Measurements from ENCODE around the gene MAP3K5. TPM values are rescaled to one million over a fixed set of nuclear protein-coding genes. Genes with fewer than 3 reads are reported as not detected.

Gene MAP3K5
- total and polyA plus RNA-seq, 2 donors (not counting 3 experiments of a cell fraction or from before 2014, with no cell fraction given), result 1.5 to 7.0 TPM

DNA sequence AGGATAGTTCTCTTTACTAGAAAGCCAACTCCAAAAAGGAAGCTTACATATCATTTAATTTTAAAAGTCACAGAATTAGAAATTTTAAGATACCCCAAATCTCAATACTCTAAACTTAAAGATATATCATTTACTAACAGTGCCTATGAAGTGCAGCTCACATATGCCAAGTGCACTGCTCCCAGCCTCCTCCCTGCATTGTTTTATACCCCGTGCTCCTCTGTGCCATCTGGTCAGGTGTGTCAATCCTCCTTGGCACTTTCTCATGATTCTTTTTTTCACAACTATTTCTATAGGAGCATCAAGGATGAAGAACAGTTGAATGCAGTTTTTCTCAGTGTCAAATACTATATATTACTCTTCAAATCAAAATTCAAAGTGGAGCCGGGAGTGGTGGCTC lies 250.9 kb downstream of the MAP3K5 start:
- no peaks in the 10 kb centered on the region for H3K36me3 ChIP-seq (ENCODE audit: control insufficient read depth in 2 of 2, extremely low read depth in 1 of 2, insufficient read depth in 2 of 2, low read length in 2 of 2)
- ChIA-PET POLR2A (no interaction called here), CTCF (interaction anchor here (1.0 to 1.3 kb wide), 2 partner anchors 15 to 19 kb away, joined by 3 read pairs; no protein-coding TSS in a partner anchor)
- intact Hi-C loops (cut with micrococcal nuclease), result no loop called here
- H3K9ac ChIP-seq (replicated peaks; ENCODE audit: extremely low read depth, insufficient read depth, low read length), result no peak overlapping the region
- no peak overlapping the region for H3K27ac ChIP-seq (ENCODE audit: insufficient read depth, low read depth, low read length)
- no peak for FAIRE-seq
- no peak overlapping the region for H3K4me3 ChIP-seq (replicated peaks in 1 of 3; ENCODE audit: insufficient read depth in 1 of 3, low read depth in 1 of 3, low read length in 3 of 3)
- no peak overlapping the region for H2AFZ ChIP-seq (ENCODE audit: low read depth, low read length)
- no peaks in the 10 kb centered on the region for H4K20me1 ChIP-seq (replicated peaks; ENCODE audit: control insufficient read depth, extremely low read depth, insufficient read depth, low read length)
- no peak for TF ChIP-seq FOS (IDR thresholded peaks at IDR 0.05; ENCODE audit: borderline replicate concordance, insufficient read depth, low read length)
- no peak for TF ChIP-seq POLR2A (IDR thresholded peaks at IDR 0.05; ENCODE audit: low read depth, low read length)
- no peak for TF ChIP-seq MAX (IDR thresholded peaks at IDR 0.05; ENCODE audit: insufficient read depth, insufficient read length)
- TF ChIP-seq POLR2AphosphoS5 (IDR thresholded peaks at IDR 0.05; ENCODE audit: insufficient read depth, low read depth, low read length), result no peak
- no peak for TF ChIP-seq GATA2 (IDR thresholded peaks at IDR 0.05; ENCODE audit: insufficient read depth, insufficient read length, low read depth, low read length)
- TF ChIP-seq, protein P1, sequence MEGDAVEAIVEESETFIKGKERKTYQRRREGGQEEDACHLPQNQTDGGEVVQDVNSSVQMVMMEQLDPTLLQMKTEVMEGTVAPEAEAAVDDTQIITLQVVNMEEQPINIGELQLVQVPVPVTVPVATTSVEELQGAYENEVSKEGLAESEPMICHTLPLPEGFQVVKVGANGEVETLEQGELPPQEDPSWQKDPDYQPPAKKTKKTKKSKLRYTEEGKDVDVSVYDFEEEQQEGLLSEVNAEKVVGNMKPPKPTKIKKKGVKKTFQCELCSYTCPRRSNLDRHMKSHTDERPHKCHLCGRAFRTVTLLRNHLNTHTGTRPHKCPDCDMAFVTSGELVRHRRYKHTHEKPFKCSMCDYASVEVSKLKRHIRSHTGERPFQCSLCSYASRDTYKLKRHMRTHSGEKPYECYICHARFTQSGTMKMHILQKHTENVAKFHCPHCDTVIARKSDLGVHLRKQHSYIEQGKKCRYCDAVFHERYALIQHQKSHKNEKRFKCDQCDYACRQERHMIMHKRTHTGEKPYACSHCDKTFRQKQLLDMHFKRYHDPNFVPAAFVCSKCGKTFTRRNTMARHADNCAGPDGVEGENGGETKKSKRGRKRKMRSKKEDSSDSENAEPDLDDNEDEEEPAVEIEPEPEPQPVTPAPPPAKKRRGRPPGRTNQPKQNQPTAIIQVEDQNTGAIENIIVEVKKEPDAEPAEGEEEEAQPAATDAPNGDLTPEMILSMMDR (IDR thresholded peaks at IDR 0.05; ENCODE audit: extremely low read depth in 1 of 2, insufficient read depth in 1 of 2, low read depth in 1 of 2, low read length in 2 of 2), result no peak
- no peak for TF ChIP-seq EZH2 (IDR thresholded peaks at IDR 0.05; ENCODE audit: borderline replicate concordance, low read depth, low read length, severe bottlenecking)
- no peak for TF ChIP-seq JUN (IDR thresholded peaks at IDR 0.05; ENCODE audit: borderline replicate concordance, insufficient read depth, insufficient read length, low read depth)
- no peak for TF ChIP-seq MYC (IDR thresholded peaks at IDR 0.05; ENCODE audit: low read depth, low read length)
- H3K9me3 ChIP-seq (replicated peaks; ENCODE audit: control insufficient read depth, insufficient read depth, low read length), result no peaks in the 10 kb centered on the region
- no peaks in the 10 kb centered on the region for H3K79me2 ChIP-seq (ENCODE audit: control insufficient read depth, insufficient read depth, low read length)
- no peak for DNase-seq (ENCODE audit: low read depth, low spot score)
- H3K27me3 ChIP-seq (ENCODE audit: control insufficient read depth in 2 of 2, insufficient read depth in 2 of 2, low read length in 2 of 2), result peaks cover 6 to 12% of the 10 kb centered on the region in 2 experiments
- dilution Hi-C loops (cut with MboI; ENCODE audit: extremely low pct_ligation_motif_present, low sequenced_read_pairs), result no loop called here
- no peaks in the 10 kb centered on the region for H3K4me1 ChIP-seq (ENCODE audit: control insufficient read depth, extremely low read depth, insufficient read depth, low read length)
- no peaks in the 10 kb centered on the region for H3K9me1 ChIP-seq (replicated peaks; ENCODE audit: control insufficient read depth, extremely low read depth, insufficient read depth, low read length)
- H3K4me2 ChIP-seq (ENCODE audit: insufficient read depth, low read length), result no peak overlapping the region
- no TSS peak for BruUV-seq (replicated peaks)

Measured in endothelial cell of umbilical vein (primary cell).